Vagina (tissue), 2 donors: ENCODE data around the gene BEAN1.

ENCODE experiments used
- POLR2AphosphoS5 ChIP-seq, 2 donors: sonication (generic); formaldehyde crosslinking; IDR thresholded peaks; one replicate each; pipeline ENCODE4 v1.9.0; 2017; ENCODE audit warnings: antibody characterized with exemption in 2 of 2, mild to moderate bottlenecking in 2 of 2, low read depth in 1 of 2; ENCODE audit not compliant: insufficient read depth in 1 of 2
- TF ChIP-seq, protein P1 (sequence below), 3 experiments: fragments of 450-650 bp in 2 of 3; fragments of 200-600 bp in 1 of 3; sonication (generic) in 1 of 3; IDR thresholded peaks; one replicate each; pipeline ENCODE4 v1.5.1; 2017 to 2019; ENCODE audit warnings: antibody characterized with exemption in 3 of 3, mild to moderate bottlenecking in 2 of 3, moderate library complexity in 2 of 3

DNA sequence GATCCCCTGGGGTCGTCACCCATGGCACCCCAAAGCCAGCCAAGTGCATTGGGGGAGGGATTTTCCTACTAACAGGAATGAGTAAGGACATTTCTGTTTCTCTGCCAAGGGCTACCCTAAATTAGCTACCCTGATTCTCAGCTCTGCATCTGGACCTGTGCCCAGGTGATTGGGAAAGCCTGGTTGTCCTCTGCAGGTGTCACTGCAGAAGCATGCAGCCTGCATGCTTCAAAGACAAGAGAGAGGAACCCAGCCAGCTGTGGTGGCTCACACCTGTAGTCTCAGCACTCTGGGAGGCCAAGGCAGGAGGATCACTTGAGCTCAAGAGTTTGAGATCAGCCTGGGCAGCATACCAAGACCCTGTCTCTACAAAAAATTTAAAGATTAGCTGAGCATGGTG, 19.6 kb downstream of the BEAN1 start:
- TF ChIP-seq, protein P1, sequence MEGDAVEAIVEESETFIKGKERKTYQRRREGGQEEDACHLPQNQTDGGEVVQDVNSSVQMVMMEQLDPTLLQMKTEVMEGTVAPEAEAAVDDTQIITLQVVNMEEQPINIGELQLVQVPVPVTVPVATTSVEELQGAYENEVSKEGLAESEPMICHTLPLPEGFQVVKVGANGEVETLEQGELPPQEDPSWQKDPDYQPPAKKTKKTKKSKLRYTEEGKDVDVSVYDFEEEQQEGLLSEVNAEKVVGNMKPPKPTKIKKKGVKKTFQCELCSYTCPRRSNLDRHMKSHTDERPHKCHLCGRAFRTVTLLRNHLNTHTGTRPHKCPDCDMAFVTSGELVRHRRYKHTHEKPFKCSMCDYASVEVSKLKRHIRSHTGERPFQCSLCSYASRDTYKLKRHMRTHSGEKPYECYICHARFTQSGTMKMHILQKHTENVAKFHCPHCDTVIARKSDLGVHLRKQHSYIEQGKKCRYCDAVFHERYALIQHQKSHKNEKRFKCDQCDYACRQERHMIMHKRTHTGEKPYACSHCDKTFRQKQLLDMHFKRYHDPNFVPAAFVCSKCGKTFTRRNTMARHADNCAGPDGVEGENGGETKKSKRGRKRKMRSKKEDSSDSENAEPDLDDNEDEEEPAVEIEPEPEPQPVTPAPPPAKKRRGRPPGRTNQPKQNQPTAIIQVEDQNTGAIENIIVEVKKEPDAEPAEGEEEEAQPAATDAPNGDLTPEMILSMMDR (IDR thresholded peaks at IDR 0.05) = no peak
- no peak for TF ChIP-seq POLR2AphosphoS5 (IDR thresholded peaks at IDR 0.05; ENCODE audit: insufficient read depth in 1 of 2, low read depth in 1 of 2)
